HFFc6 (cell line): Measurements from ENCODE around the gene SPECC1L. TPM values are rescaled to one million over a fixed set of nuclear protein-coding genes. Genes with fewer than 3 reads are reported as not detected.

Source experiments
- DNase-seq: peaks from one replicate; pipeline ENCODE4 v3.0.0-alpha.2; 2018
- H3K27ac Mint-ChIP-seq: 2 replicates; pipeline ENCODE4 v1.8.0; 2020; ENCODE audit warnings: mild to moderate bottlenecking, mixed read lengths
- H3K27me3 Mint-ChIP-seq: 2 replicates; pipeline ENCODE4 v1.8.0; 2021; ENCODE audit warnings: mild to moderate bottlenecking, moderate library complexity, mixed read lengths; ENCODE audit not compliant: insufficient read depth
- H3K36me3 Mint-ChIP-seq: 2 replicates; pipeline ENCODE4 v1.8.0; 2021; ENCODE audit warnings: low read depth, mixed read lengths
- H3K4me1 Mint-ChIP-seq: 2 replicates; pipeline ENCODE4 v1.8.0; 2020; ENCODE audit warnings: low read depth, mixed read lengths
- H3K4me3 Mint-ChIP-seq: 2 replicates; pipeline ENCODE4 v1.8.0; 2020; ENCODE audit warnings: mild to moderate bottlenecking, moderate library complexity, mixed read lengths
- H3K9me3 Mint-ChIP-seq: 2 replicates; pipeline ENCODE4 v1.8.0; 2020; ENCODE audit warnings: mild to moderate bottlenecking, mixed read lengths
- CTCF ChIP-seq: fragments of 200-600 bp; sonication (generic); IDR thresholded peaks from 2 replicates; pipeline ENCODE4 v1.5.0; 2021; ENCODE audit warnings: antibody characterized with exemption, mild to moderate bottlenecking
- total RNA-seq, 6 experiments: library from RNA; stranded (reverse); fragmentation: NEBNext Ultra II Directional; extraction: Animal tissue kit (Norgen Biotek cat#: 25700); gene quantifications; 2 replicates in 1 of 6; 3 replicates in 5 of 6; pipeline ENCODE4 v1.2.3, GENCODE V29; 2021

Gene SPECC1L
- total RNA-seq, 6 experiments from 2014 or later: 47.3 to 61.5 (median 59.1) TPM

- Mint-ChIP-seq H3K4me3 (no peak overlapping the region), H3K27ac (no peak overlapping the region), H3K27me3 (peaks cover under 1% of the 10 kb centered on the region; the same call in 1 of the 2 replicates), H3K36me3 (0 out of 2 replicates have a peak, but pooled peaks cover 3% of the 10 kb centered on the region), H3K4me1 (peaks cover 30% of the 10 kb centered on the region), H3K9me3 (no peaks in the 10 kb centered on the region)
- no peak for TF ChIP-seq CTCF
- no peak for DNase-seq
Observed at GRCh38 chr22:24411256-24412004, 140.8 kb downstream of the SPECC1L start.

- TF ChIP-seq CTCF: no peak
- H3K4me1 Mint-ChIP-seq: peaks cover 30% of the 10 kb centered on the region
Observed at GRCh38 chr22:24412274-24412673, 141.6 kb downstream of the SPECC1L start.

GRCh38 chr22:24413271-24413670, 142.6 kb downstream of the SPECC1L start:
- Mint-ChIP-seq H3K4me3 (no peak overlapping the region), H3K27me3 (peaks cover 1% of the 10 kb centered on the region; the same call in 1 of the 2 replicates), H3K36me3 (0 out of 2 replicates have a peak, but pooled peaks cover 3% of the 10 kb centered on the region), H3K27ac (no peak overlapping the region; the same call in 1 of the 2 replicates), H3K4me1 (peaks cover 30% of the 10 kb centered on the region), H3K9me3 (no peaks in the 10 kb centered on the region)
- no peak for DNase-seq
- no peak for TF ChIP-seq CTCF

More at GRCh38 chr22:24412274-24412673, 141.6 kb downstream of the SPECC1L start:
- DNase-seq: no peak
- peaks cover 1% of the 10 kb centered on the region; the same call in 1 of the 2 replicates for H3K27me3 Mint-ChIP-seq
- H3K27ac Mint-ChIP-seq: no peak overlapping the region
- no peak overlapping the region for H3K4me3 Mint-ChIP-seq
- H3K9me3 Mint-ChIP-seq: no peaks in the 10 kb centered on the region
- 0 out of 2 replicates have a peak, but pooled peaks cover 3% of the 10 kb centered on the region for H3K36me3 Mint-ChIP-seq

- DNase-seq: no peak
- Mint-ChIP-seq H3K27me3 (peaks cover 1% of the 10 kb centered on the region; the same call in 1 of the 2 replicates), H3K4me3 (no peak overlapping the region), H3K9me3 (no peaks in the 10 kb centered on the region), H3K4me1 (peaks cover 26% of the 10 kb centered on the region), H3K36me3 (0 out of 2 replicates have a peak, but pooled peaks cover 3% of the 10 kb centered on the region), H3K27ac (no peak overlapping the region)
- TF ChIP-seq CTCF: no peak
Observed at GRCh38 chr22:24413736-24414385, 143.2 kb downstream of the SPECC1L start.

- DNase-seq: no peak
- Mint-ChIP-seq H3K4me1 (peaks cover 22% of the 10 kb centered on the region), H3K27ac (no peak overlapping the region), H3K36me3 (0 out of 2 replicates have a peak, but pooled peaks cover 3% of the 10 kb centered on the region), H3K4me3 (no peak overlapping the region), H3K9me3 (no peaks in the 10 kb centered on the region), H3K27me3 (peaks cover 1% of the 10 kb centered on the region)
- TF ChIP-seq CTCF: no peak
Observed at GRCh38 chr22:24414523-24414922, 143.9 kb downstream of the SPECC1L start.
